A673 (cell line): ENCODE data around the gene USP36. TPM values are rescaled to one million over a fixed set of nuclear protein-coding genes. Genes with fewer than 3 reads are reported as not detected.

Experiments
- BruUV-seq: library from RNA; stranded (reverse); fragments of 400-500 nt; replicated peaks from 2 replicates; lab custom pipeline; 2021; lab: Mats Ljungman, UMichigan
- CTCF ChIA-PET: fragments of 300-600 bp; sonication (Branson Sonifier 250); formaldehyde crosslinking; loops from one replicate; lab custom pipeline; 2022; ENCODE audit warnings: antibody characterized with exemption; lab: Charles Lee
- POLR2A ChIA-PET: fragments of 300-600 bp; sonication (Branson Sonifier 250); formaldehyde crosslinking; loops from one replicate; lab custom pipeline; 2022; ENCODE audit warnings: antibody characterized with exemption; ENCODE audit not compliant: low non-redundant PET; lab: Charles Lee
- DNase-seq: peaks from one replicate; pipeline ENCODE4 v3.0.0-alpha.2; 2015; ENCODE audit warnings: low spot score
- H3K27ac ChIP-seq: fragments of 200-600 bp; sonication (generic); 2 replicates; pipeline ENCODE4 v1.5.1; 2016; ENCODE audit warnings: mixed run types, low read depth, mild to moderate bottlenecking, mixed read lengths, antibody characterized with exemption, low read length; ENCODE audit not compliant: poor library complexity, severe bottlenecking
- H3K27me3 ChIP-seq: fragments of 200-600 bp; sonication (generic); replicated peaks from 2 replicates; pipeline ENCODE4 v1.6.1; 2017; ENCODE audit warnings: mixed run types, low read depth, mild to moderate bottlenecking, mixed read lengths, antibody characterized with exemption, low read length; ENCODE audit not compliant: insufficient read depth, poor library complexity
- H3K36me3 ChIP-seq: fragments of 200-600 bp; sonication (generic); 2 replicates; pipeline ENCODE4 v1.6.1; 2016; ENCODE audit warnings: mixed run types, mild to moderate bottlenecking, mixed read lengths, antibody characterized with exemption, low read length; ENCODE audit not compliant: insufficient read depth, poor library complexity, severe bottlenecking
- H3K4me1 ChIP-seq: fragments of 200-600 bp; sonication (generic); 2 replicates; pipeline ENCODE4 v1.6.1; 2017; ENCODE audit warnings: mixed run types, mild to moderate bottlenecking, mixed read lengths, antibody characterized with exemption, low read length; ENCODE audit not compliant: insufficient read depth, poor library complexity, severe bottlenecking
- H3K4me3 ChIP-seq: fragments of 200-600 bp; sonication (generic); 2 replicates; pipeline ENCODE4 v1.5.1; 2016; ENCODE audit warnings: low read depth, mixed run types, mild to moderate bottlenecking, mixed read lengths, low read length; ENCODE audit not compliant: poor library complexity, severe bottlenecking
- H3K9me3 ChIP-seq: fragments of 200-600 bp; sonication (generic); 2 replicates; pipeline ENCODE4 v1.6.1; 2016; ENCODE audit warnings: mixed run types, low read depth, mild to moderate bottlenecking, mixed read lengths, antibody characterized with exemption, low read length; ENCODE audit not compliant: poor library complexity, severe bottlenecking
- EZH2 ChIP-seq: fragments of 200-600 bp; sonication (generic); IDR thresholded peaks from 2 replicates; pipeline ENCODE4 v1.6.1; 2017; ENCODE audit warnings: borderline replicate concordance, low read depth, mild to moderate bottlenecking, mixed read lengths, antibody characterized with exemption, low read length; ENCODE audit not compliant: poor library complexity, severe bottlenecking
- intact Hi-C: fragments of 100-400 bp; cut with micrococcal nuclease; formaldehyde crosslinking; loops from one replicate; pipeline ENCODE4 v1.10.0; 2022; ENCODE audit not compliant: unreplicated experiment
- total RNA-seq: library from RNA; stranded (reverse); gene quantifications from 2 replicates; pipeline ENCODE4 v1.2.3, GENCODE V29; 2021
- TF ChIP-seq, protein P1 (sequence below): fragments of 300-800, 200-600 bp; sonication (generic); conservative IDR thresholded peaks from 2 replicates; pipeline ENCODE4 v1.5.1; 2017; ENCODE audit warnings: low read depth, mild to moderate bottlenecking, antibody characterized with exemption, low read length, moderate library complexity, mixed read lengths

Gene USP36
- total RNA-seq, 1 experiment from 2014 or later = 74.9 TPM

DNA sequence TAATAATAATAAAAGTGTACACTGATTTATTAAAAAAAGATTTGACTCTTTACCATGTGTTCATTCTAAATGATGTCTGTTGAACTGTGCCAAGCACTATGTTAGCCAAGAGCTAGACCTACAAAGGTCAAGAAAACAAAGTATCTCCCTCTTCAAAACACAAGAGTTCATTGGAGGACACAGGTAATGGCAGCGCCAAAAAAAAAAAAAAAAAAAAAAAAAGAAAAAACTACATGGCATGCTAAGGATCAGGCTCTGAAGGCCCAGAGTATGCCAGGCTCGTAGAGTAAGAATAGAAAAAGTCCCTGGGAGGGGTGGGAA lies 93.7 kb downstream of the USP36 start:
- no peaks in the 10 kb centered on the region for H3K36me3 ChIP-seq
- H3K4me3 ChIP-seq = no peak overlapping the region
- H3K27me3 ChIP-seq = no peaks in the 10 kb centered on the region
- no peak overlapping the region for H3K27ac ChIP-seq
- ChIA-PET CTCF (interaction anchor here (0.5 to 0.6 kb wide), 2 partner anchors 13 to 105 kb away, joined by 3 to 6 read pairs; no protein-coding TSS in a partner anchor), POLR2A (no interaction called here)
- H3K4me1 ChIP-seq = peaks cover 4% of the 10 kb centered on the region
- DNase-seq = no peak
- intact Hi-C loops = no loop called here
- H3K9me3 ChIP-seq = no peaks in the 10 kb centered on the region
- TF ChIP-seq, protein P1, sequence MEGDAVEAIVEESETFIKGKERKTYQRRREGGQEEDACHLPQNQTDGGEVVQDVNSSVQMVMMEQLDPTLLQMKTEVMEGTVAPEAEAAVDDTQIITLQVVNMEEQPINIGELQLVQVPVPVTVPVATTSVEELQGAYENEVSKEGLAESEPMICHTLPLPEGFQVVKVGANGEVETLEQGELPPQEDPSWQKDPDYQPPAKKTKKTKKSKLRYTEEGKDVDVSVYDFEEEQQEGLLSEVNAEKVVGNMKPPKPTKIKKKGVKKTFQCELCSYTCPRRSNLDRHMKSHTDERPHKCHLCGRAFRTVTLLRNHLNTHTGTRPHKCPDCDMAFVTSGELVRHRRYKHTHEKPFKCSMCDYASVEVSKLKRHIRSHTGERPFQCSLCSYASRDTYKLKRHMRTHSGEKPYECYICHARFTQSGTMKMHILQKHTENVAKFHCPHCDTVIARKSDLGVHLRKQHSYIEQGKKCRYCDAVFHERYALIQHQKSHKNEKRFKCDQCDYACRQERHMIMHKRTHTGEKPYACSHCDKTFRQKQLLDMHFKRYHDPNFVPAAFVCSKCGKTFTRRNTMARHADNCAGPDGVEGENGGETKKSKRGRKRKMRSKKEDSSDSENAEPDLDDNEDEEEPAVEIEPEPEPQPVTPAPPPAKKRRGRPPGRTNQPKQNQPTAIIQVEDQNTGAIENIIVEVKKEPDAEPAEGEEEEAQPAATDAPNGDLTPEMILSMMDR = no peak
- no peak for TF ChIP-seq EZH2
- no TSS peak for BruUV-seq

DNA sequence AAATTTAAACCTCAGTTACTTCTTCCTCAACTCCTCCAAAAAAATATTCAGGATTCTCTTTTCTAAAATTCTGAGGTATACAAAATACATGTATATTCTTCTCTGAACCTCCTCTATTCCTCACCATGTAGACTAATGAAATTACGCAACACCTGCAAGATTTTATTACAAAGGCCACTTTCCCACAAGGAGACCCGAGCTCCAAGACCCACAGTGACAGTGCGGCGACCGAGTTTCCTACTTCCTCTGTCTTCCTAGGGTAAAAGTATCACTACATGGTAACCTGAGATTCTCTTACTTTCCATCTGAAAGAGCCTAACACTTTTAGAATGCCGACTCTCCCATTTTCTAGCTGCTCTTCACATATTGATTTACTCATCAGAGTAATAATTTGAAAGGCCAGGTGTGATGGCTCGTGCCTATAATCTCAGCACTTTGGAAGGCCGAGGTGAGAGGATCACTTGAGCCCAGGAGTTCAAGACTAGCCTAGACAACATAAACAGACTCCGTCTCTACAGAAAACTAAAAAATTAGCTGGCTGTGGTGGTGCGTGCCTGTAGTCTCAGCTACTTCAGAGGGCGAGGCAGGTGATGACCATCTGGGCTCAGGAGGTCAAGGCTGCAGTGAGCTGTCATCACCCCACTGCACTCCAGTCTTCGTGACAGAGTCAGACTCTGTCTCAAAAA lies 94.2 kb downstream of the USP36 start:
- Histone ChIP-seq H3K4me1 (peaks cover 4% of the 10 kb centered on the region), H3K27me3 (no peaks in the 10 kb centered on the region), H3K27ac (no peak overlapping the region), H3K36me3 (no peaks in the 10 kb centered on the region), H3K4me3 (no peak overlapping the region), H3K9me3 (no peaks in the 10 kb centered on the region)
- TF ChIP-seq EZH2 = no peak
- TF ChIP-seq, protein P1 = no peak
- ChIA-PET POLR2A (no interaction called here), CTCF (interaction anchor here (0.5 to 0.6 kb wide), 3 partner anchors 12 to 153 kb away, joined by 3 to 6 read pairs (median 4); no protein-coding TSS in a partner anchor)
- no peak for DNase-seq
- intact Hi-C loops = no loop called here
- no TSS peak for BruUV-seq

Other genes starting within 250 kb of the USP36 start
- gene CYTH1, start 58.5 kb downstream of the USP36 start, total RNA-seq = 17.9 and 24.6 TPM in 2 replicates
- 1.5 TPM in 2 replicates for gene CEP295NL, start 62.4 kb upstream of the USP36 start, total RNA-seq
- gene TIMP2, start 84.6 kb upstream of the USP36 start, total RNA-seq = 60.5 and 75.3 TPM in 2 replicates
- 295 and 324 TPM in 2 replicates for gene LGALS3BP, start 139.1 kb upstream of the USP36 start, total RNA-seq
- gene CANT1, start 168.9 kb upstream of the USP36 start, total RNA-seq = 54.2 and 67.9 TPM in 2 replicates
- gene C1QTNF1, start 183.4 kb upstream of the USP36 start, total RNA-seq = 3.8 and 6.3 TPM in 2 replicates
- 24.4 and 33.6 TPM in 2 replicates for gene ENGASE, start 234.0 kb upstream of the USP36 start, total RNA-seq